Heart left ventricle (tissue), 13 donors: ENCODE measurements around the gene ZBTB4.

Experiments
- POLR2A ChIP-seq, 2 donors: fragments of 450-650 bp; IDR thresholded peaks; one replicate each; pipeline ENCODE4 v1.6.1; 2017; ENCODE audit warnings: antibody characterized with exemption in 2 of 2, mild to moderate bottlenecking in 2 of 2, moderate library complexity in 2 of 2
- TF ChIP-seq, protein P1 (sequence below), 12 donors: fragments of 200-600 bp; sonication (generic) in 4 of 12; IDR thresholded peaks; one replicate each; pipeline versions ENCODE4 v1.5.0 to v1.8.0; 2018 to 2022; ENCODE audit warnings: antibody characterized with exemption in 12 of 12, mild to moderate bottlenecking in 5 of 12
- donor health status: ischemic (EF 13 %, LVEDD 7.1; RV severe dilation, severe dysfunction).
- donor health status: DM: no; HTN: yes; CAD: no.
- donor health status: DM: no; HTN: no; CAD: no.
- donor health status: ischemic (EF 25% LVEDD 6.9; RV normal size, moderate dysfunction).
- donor health status: ischemic (EF 25% LVEDD 5.7; RV mildly dilated, moderate dysfunction).
- donor health status: ischemic (EF 35%, LVEDD 5.7; RV mildly dilated, moderate dysfunction).
- donor health status: nonischemic (EF 11% LVEDD 7.7; RV severe dilation, severe dysfunction).
- donor health status: DM: yes; HTN: yes; CAD: no.
- donor health status: PGD.
- donor health status: ischemic (EF 29% LVEDD 5.4; RV normal size, mild dysfunction).
- donor health status: nonischemic (EF 23%, LVEDD 6.1; RV moderate dilation, normal function).

DNA sequence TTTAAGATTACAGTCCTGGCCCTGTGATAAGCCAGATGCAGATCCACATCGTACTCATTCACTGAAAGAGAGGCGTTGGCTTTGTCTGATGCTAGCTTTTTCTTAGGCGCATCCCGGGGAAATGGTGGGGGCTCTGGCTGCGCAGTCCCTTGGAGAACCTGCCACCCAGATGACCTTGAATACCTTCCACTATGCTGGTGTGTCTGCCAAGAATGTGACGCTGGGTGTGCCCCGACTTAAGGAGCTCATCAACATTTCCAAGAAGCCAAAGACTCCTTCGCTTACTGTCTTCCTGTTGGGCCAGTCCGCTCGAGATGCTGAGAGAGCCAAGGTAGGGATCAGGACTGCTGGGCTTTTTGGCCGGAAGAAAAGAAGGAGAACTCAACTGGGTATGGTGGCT is 28.7 kb upstream of the ZBTB4 start:
- TF ChIP-seq POLR2A (IDR thresholded peaks at IDR 0.05): no peak
- TF ChIP-seq, protein P1, sequence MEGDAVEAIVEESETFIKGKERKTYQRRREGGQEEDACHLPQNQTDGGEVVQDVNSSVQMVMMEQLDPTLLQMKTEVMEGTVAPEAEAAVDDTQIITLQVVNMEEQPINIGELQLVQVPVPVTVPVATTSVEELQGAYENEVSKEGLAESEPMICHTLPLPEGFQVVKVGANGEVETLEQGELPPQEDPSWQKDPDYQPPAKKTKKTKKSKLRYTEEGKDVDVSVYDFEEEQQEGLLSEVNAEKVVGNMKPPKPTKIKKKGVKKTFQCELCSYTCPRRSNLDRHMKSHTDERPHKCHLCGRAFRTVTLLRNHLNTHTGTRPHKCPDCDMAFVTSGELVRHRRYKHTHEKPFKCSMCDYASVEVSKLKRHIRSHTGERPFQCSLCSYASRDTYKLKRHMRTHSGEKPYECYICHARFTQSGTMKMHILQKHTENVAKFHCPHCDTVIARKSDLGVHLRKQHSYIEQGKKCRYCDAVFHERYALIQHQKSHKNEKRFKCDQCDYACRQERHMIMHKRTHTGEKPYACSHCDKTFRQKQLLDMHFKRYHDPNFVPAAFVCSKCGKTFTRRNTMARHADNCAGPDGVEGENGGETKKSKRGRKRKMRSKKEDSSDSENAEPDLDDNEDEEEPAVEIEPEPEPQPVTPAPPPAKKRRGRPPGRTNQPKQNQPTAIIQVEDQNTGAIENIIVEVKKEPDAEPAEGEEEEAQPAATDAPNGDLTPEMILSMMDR (IDR thresholded peaks at IDR 0.05): no peak
